Testis (tissue), 3 donors: Measurements from ENCODE around the gene AUTS2. TPM values are rescaled to one million over a fixed set of nuclear protein-coding genes. Genes with fewer than 3 reads are reported as not detected.

Experiments used
- DNase-seq: peaks from one replicate; pipeline ENCODE4 v3.0.0-alpha.2; 2019
- H3K27ac ChIP-seq, 2 donors: fragments of 200-600 bp; sonication (generic); one replicate each; pipeline ENCODE4 v1.5.1; 2019
- H3K27me3 ChIP-seq: fragments of 200-600 bp; sonication (generic); one replicate; pipeline ENCODE4 v1.5.1; 2019
- H3K36me3 ChIP-seq: fragments of 200-600 bp; sonication (generic); one replicate; pipeline ENCODE4 v1.5.1; 2017; ENCODE audit warnings: low read depth; ENCODE audit errors: missing control alignments
- H3K4me1 ChIP-seq: fragments of 200-600 bp; sonication (generic); one replicate; pipeline ENCODE4 v1.5.1; 2019
- H3K4me3 ChIP-seq, 2 donors: fragments of 200-600 bp; sonication (generic); one replicate each; pipeline ENCODE4 v1.5.1; 2017 to 2019
- H3K9me3 ChIP-seq: fragments of 200-600 bp; sonication (generic); one replicate; pipeline ENCODE4 v1.5.1; 2017
- CTCF ChIP-seq, 3 experiments: fragments of 450-650 bp in 2 of 3; fragments of 200-600 bp in 1 of 3; sonication (generic) in 1 of 3; IDR thresholded peaks; one replicate each; pipeline ENCODE4 v1.5.1; 2016 to 2019; ENCODE audit warnings: antibody characterized with exemption in 3 of 3, mild to moderate bottlenecking in 2 of 3, moderate library complexity in 1 of 3
- POLR2A ChIP-seq: fragments of 450-650 bp; IDR thresholded peaks from one replicate; pipeline ENCODE4 v1.6.1; 2017; ENCODE audit warnings: antibody characterized with exemption, mild to moderate bottlenecking, moderate library complexity
- WGBS, 2 donors: methylation state at CpG; one replicate each; pipeline ENCODE4 v1.1.5; 2018; 5-methylcytosine and 5-hydroxymethylcytosine counted together
- intact Hi-C: fragments of 100-400 bp; cut with DNase I; formaldehyde crosslinking; loops from one replicate; pipeline ENCODE4 v1.15.1; 2023; ENCODE audit warnings: low total_unique reads
- polyA plus RNA-seq: library from polyadenylated mRNA; stranded (reverse); fragments of 350-450 nt; fragmentation: Illumina TruSeq; extraction: RNeasy Lipid Tissue Mini Kit (QIAGEN cat#74804); gene quantifications from one replicate; pipeline ENCODE4 v1.2.3, GENCODE V29; 2014; ENCODE audit warnings: low read depth, low replicate concordance; ENCODE audit not compliant: insufficient read depth
- total RNA-seq, 2 donors: library from RNA; depleted of rRNA; stranded (reverse); fragments of >200 nt; gene quantifications; one replicate each; pipeline ENCODE4 v1.2.3, GENCODE V29; 2016

The AUTS2 gene
- total and polyA plus RNA-seq, 3 donors from 2014 or later = 21.3 to 75.5 (median 56.1) TPM

GRCh38 chr7:70193514-70193913, 595.2 kb downstream of the AUTS2 start:
- no peaks in the 10 kb centered on the region for H3K4me1 ChIP-seq
- WGBS, 2 donors = 81 to 83% methylated on average over 4 of the region's 4 CpGs
- H3K27me3 ChIP-seq = no peaks in the 10 kb centered on the region
- H3K27ac ChIP-seq = no peak overlapping the region
- H3K9me3 ChIP-seq = no peaks in the 10 kb centered on the region
- DNase-seq = peak; percentile 24
- H3K4me3 ChIP-seq = no peak overlapping the region
- no peak for TF ChIP-seq POLR2A
- TF ChIP-seq CTCF (IDR thresholded peaks at IDR 0.05) = no peak
- intact Hi-C loops = no loop called here
- no peaks in the 10 kb centered on the region for H3K36me3 ChIP-seq

GRCh38 chr7:70208236-70209063, 610.2 kb downstream of the AUTS2 start:
- H3K27me3 ChIP-seq = no peaks in the 10 kb centered on the region
- H3K27ac ChIP-seq = no peak overlapping the region
- 59 to 71% methylated on average over 5 of the region's 5 CpGs for WGBS, 2 donors
- no peaks in the 10 kb centered on the region for H3K4me1 ChIP-seq
- H3K9me3 ChIP-seq = no peaks in the 10 kb centered on the region
- intact Hi-C loops = no loop called here
- H3K36me3 ChIP-seq = no peaks in the 10 kb centered on the region
- DNase-seq = no peak
- no peak overlapping the region for H3K4me3 ChIP-seq
- TF ChIP-seq POLR2A = no peak
- no peak for TF ChIP-seq CTCF (IDR thresholded peaks at IDR 0.05)

GRCh38 chr7:70210200-70210935, 612.1 kb downstream of the AUTS2 start:
- Histone ChIP-seq H3K9me3 (no peaks in the 10 kb centered on the region), H3K4me3 (no peak overlapping the region), H3K27me3 (no peaks in the 10 kb centered on the region), H3K36me3 (no peaks in the 10 kb centered on the region), H3K27ac (no peak overlapping the region), H3K4me1 (no peaks in the 10 kb centered on the region)
- WGBS, 2 donors = 72 to 81% methylated on average over 5 of the region's 5 CpGs
- DNase-seq = no peak
- intact Hi-C loops = no loop called here
- no peak for TF ChIP-seq CTCF (IDR thresholded peaks at IDR 0.05)
- TF ChIP-seq POLR2A = no peak

GRCh38 chr7:70210936-70211310, 612.6 kb downstream of the AUTS2 start:
- H3K4me3 ChIP-seq = no peak overlapping the region
- no peak overlapping the region for H3K27ac ChIP-seq
- no peaks in the 10 kb centered on the region for H3K27me3 ChIP-seq
- H3K9me3 ChIP-seq = no peaks in the 10 kb centered on the region
- WGBS, 2 donors = 60 to 73% methylated on average over 6 of the region's 6 CpGs
- intact Hi-C loops = no loop called here
- H3K36me3 ChIP-seq = no peaks in the 10 kb centered on the region
- DNase-seq = no peak
- TF ChIP-seq CTCF (IDR thresholded peaks at IDR 0.05) (no peak), POLR2A (no peak)
- H3K4me1 ChIP-seq = no peaks in the 10 kb centered on the region
